ENCODE results near the gene PPP6R2. TPM values are rescaled to one million over a fixed set of nuclear protein-coding genes. Genes with fewer than 3 reads are reported as not detected.

The PPP6R2 gene
- total and polyA plus RNA-seq, 11 donors, result 29.6 to 68.1 (median 41.5) TPM

GRCh38 chr22:50303848-50304527 is 39.1 kb upstream of the PPP6R2 start:
- peaks cover 26 to 90% (median 80%) of the 10 kb centered on the region in 12 donors for H3K4me1 ChIP-seq
- no peak for TF ChIP-seq POLR2A (IDR thresholded peaks at IDR 0.05)
- peak in 2 of 12 donors; percentile 4 for TF ChIP-seq CTCF (IDR thresholded peaks at IDR 0.05)
- peak overlapping the region in 6 of 12 donors; percentile 10 to 91 (median 32) for H3K4me3 ChIP-seq
- peak overlapping the region in 11 of 12 donors; percentile 58 to 98 (median 93) for H3K27ac ChIP-seq
- H3K36me3 ChIP-seq, result no peaks in the 10 kb centered on the region
- 41 to 46% (median 46%) methylated on average over 8 to 11 of the region's 11 CpGs; no CpG with 5 or more reads in 1 of the 4 donors for WGBS, 4 donors
- DNase-seq (peak in 3 of 5 donors; percentile 50 to 67 (median 52)), ATAC-seq (peak in 2 of 4 donors; percentile 5 to 14)
- H3K27me3 ChIP-seq, result no peaks in the 10 kb centered on the region
- intact Hi-C loops (cut with DNase I), result no loop called here
- no peaks in the 10 kb centered on the region for H3K9me3 ChIP-seq

- H3K27me3 ChIP-seq, result no peaks in the 10 kb centered on the region
- TF ChIP-seq CTCF (IDR thresholded peaks at IDR 0.05) (no peak), POLR2A (IDR thresholded peaks at IDR 0.05) (no peak)
- peak overlapping the region; percentile 47 to 98 (median 93) for H3K27ac ChIP-seq
- intact Hi-C loops (cut with DNase I), result loop anchor here in 2 of 10 donors (5.0 kb wide), 1 partner anchor 32 kb away; the partner anchor contains the start of gene MAPK11 (in 2 of the 2)
- H3K9me3 ChIP-seq, result no peaks in the 10 kb centered on the region
- peaks cover 26 to 90% (median 81%) of the 10 kb centered on the region in 12 donors for H3K4me1 ChIP-seq
- peak in 1 of 4 donors; percentile 3 for ATAC-seq
- peak overlapping the region in 10 of 12 donors; percentile 55 to 99 (median 92) for H3K4me3 ChIP-seq
- WGBS, 4 donors, result 38 to 45% (median 44%) methylated on average over 7 to 22 of the region's 22 CpGs
- peak in 3 of 5 donors; percentile 55 to 79 (median 57) for DNase-seq
- H3K36me3 ChIP-seq, result no peaks in the 10 kb centered on the region
Measured at GRCh38 chr22:50304528-50305392, 38.4 kb upstream of the PPP6R2 start.

- Histone ChIP-seq H3K9me3 (no peaks in the 10 kb centered on the region), H3K36me3 (no peaks in the 10 kb centered on the region), H3K27ac (peak overlapping the region; percentile 83 to 98 (median 93)), H3K4me1 (peaks cover 22 to 86% (median 75%) of the 10 kb centered on the region in 12 donors), H3K27me3 (no peaks in the 10 kb centered on the region), H3K4me3 (peak overlapping the region; percentile 55 to 99 (median 90))
- TF ChIP-seq POLR2A (IDR thresholded peaks at IDR 0.05), result no peak
- no peak for TF ChIP-seq CTCF (IDR thresholded peaks at IDR 0.05)
- intact Hi-C loops (cut with DNase I), result loop anchor here in 2 of 10 donors (5.0 kb wide), 1 partner anchor 33 kb away; the partner anchor contains the start of gene MAPK11 (in 2 of the 2)
- ATAC-seq, result no peak
- no peak for DNase-seq
- 57 to 79% (median 65%) methylated on average over 4 to 14 of the region's 14 CpGs for WGBS, 4 donors
Measured at GRCh38 chr22:50305393-50305922, 37.7 kb upstream of the PPP6R2 start.
